GM12873 (cell line): ENCODE results near the gene SLC35G3.

ENCODE experiments used
- CTCF ChIP-seq: IDR thresholded peaks from 2 replicates; pipeline ENCODE4 v1.5.1; 2012; ENCODE audit warnings: low read depth, mild to moderate bottlenecking, moderate library complexity, low read length, control low read depth; ENCODE audit not compliant: insufficient read depth; ENCODE audit errors: missing control alignments

Gene SLC35G3

GRCh38 chr17:35238821-35239220 is 44.6 kb upstream of the SLC35G3 start:
- TF ChIP-seq CTCF: no peak

GRCh38 chr17:35236821-35237220 is 42.6 kb upstream of the SLC35G3 start:
- TF ChIP-seq CTCF: no peak

- no peak for TF ChIP-seq CTCF
Measured at GRCh38 chr17:35235917-35236316, 41.7 kb upstream of the SLC35G3 start.

- TF ChIP-seq CTCF: no peak
Measured at GRCh38 chr17:35235289-35235688, 41.1 kb upstream of the SLC35G3 start.

- TF ChIP-seq CTCF: no peak
Measured at GRCh38 chr17:35229638-35230037, 35.4 kb upstream of the SLC35G3 start.

GRCh38 chr17:35227546-35227945 is 33.4 kb upstream of the SLC35G3 start:
- TF ChIP-seq CTCF: no peak

GRCh38 chr17:35224436-35224835 is 30.2 kb upstream of the SLC35G3 start:
- no peak for TF ChIP-seq CTCF

GRCh38 chr17:35222452-35222851 is 28.3 kb upstream of the SLC35G3 start:
- TF ChIP-seq CTCF: no peak
